Activated naive CD4-positive, alpha-beta T cell treated with anti-CD3 and anti-CD28 coated beads for 36 hours (primary cell): ENCODE data around the gene GNMT. TPM values are rescaled to one million over a fixed set of nuclear protein-coding genes. Genes with fewer than 3 reads are reported as not detected.
A peak's percentile ranks its signal among the peaks of the same experiment; 100 is the strongest.

ENCODE experiments used
- CTCF ChIA-PET: fragments of 350-600 bp; sonication (Branson Sonifier 250); formaldehyde crosslinking; loops from one replicate; lab custom pipeline; 2021; ENCODE audit warnings: antibody characterized with exemption; lab: Charles Lee
- DNase-seq: peaks from one replicate; pipeline ENCODE4 v3.0.0-alpha.2; 2020
- H3K27ac Mint-ChIP-seq: one replicate; pipeline ENCODE4 v1.8.0; 2021; ENCODE audit warnings: mild to moderate bottlenecking, mixed read lengths
- H3K27me3 Mint-ChIP-seq: one replicate; pipeline ENCODE4 v1.8.0; 2021; ENCODE audit warnings: low read depth, mixed read lengths
- H3K36me3 Mint-ChIP-seq: one replicate; pipeline ENCODE4 v1.8.0; 2021; ENCODE audit warnings: low read depth, mixed read lengths
- H3K4me1 Mint-ChIP-seq: one replicate; pipeline ENCODE4 v1.8.0; 2021; ENCODE audit warnings: low read depth, mixed read lengths
- H3K4me3 Mint-ChIP-seq: one replicate; pipeline ENCODE4 v1.8.0; 2021; ENCODE audit warnings: mild to moderate bottlenecking, moderate library complexity, mixed read lengths
- H3K9me3 Mint-ChIP-seq: one replicate; pipeline ENCODE4 v1.8.0; 2021; ENCODE audit warnings: mixed read lengths
- intact Hi-C: fragments of 100-400 bp; cut with micrococcal nuclease; formaldehyde crosslinking; loops from one replicate; pipeline ENCODE4 v1.15.1; 2023
- total RNA-seq, 2 experiments: library from RNA; stranded (reverse); gene quantifications; one replicate each; pipeline ENCODE4 v1.2.3, GENCODE V29; 2021

Gene GNMT
- total RNA-seq, 2 experiments from 2014 or later = not detected

GRCh38 chr6:42968783-42969182 is 8.2 kb downstream of the GNMT start:
- no peaks in the 10 kb centered on the region for H3K9me3 Mint-ChIP-seq
- intact Hi-C loops = no loop called here
- no peak overlapping the region for H3K27ac Mint-ChIP-seq
- CTCF ChIA-PET = no interaction called here
- H3K27me3 Mint-ChIP-seq = no peaks in the 10 kb centered on the region
- H3K4me3 Mint-ChIP-seq = no peak overlapping the region
- no peak for DNase-seq
- H3K4me1 Mint-ChIP-seq = peaks cover 14% of the 10 kb centered on the region
- peaks cover 17% of the 10 kb centered on the region for H3K36me3 Mint-ChIP-seq

- no peaks in the 10 kb centered on the region for H3K27me3 Mint-ChIP-seq
Measured at GRCh38 chr6:42969431-42969830, 8.9 kb downstream of the GNMT start.

GRCh38 chr6:42969934-42970333 is 9.4 kb downstream of the GNMT start:
- intact Hi-C loops = no loop called here
- H3K4me3 Mint-ChIP-seq = no peak overlapping the region
- peaks cover 19% of the 10 kb centered on the region for H3K36me3 Mint-ChIP-seq

More at GRCh38 chr6:42969431-42969830, 8.9 kb downstream of the GNMT start:
- no peak for DNase-seq
- intact Hi-C loops = no loop called here
- peaks cover 17% of the 10 kb centered on the region for H3K4me1 Mint-ChIP-seq
- H3K27ac Mint-ChIP-seq = no peak overlapping the region
- H3K4me3 Mint-ChIP-seq = no peak overlapping the region
- peaks cover 21% of the 10 kb centered on the region for H3K36me3 Mint-ChIP-seq
- CTCF ChIA-PET = interaction anchor here (0.6 kb wide), 1 partner anchor 135 kb away, joined by 3 read pairs; no protein-coding TSS in a partner anchor
- no peaks in the 10 kb centered on the region for H3K9me3 Mint-ChIP-seq

GRCh38 chr6:42970871-42971612 is 10.5 kb downstream of the GNMT start:
- CTCF ChIA-PET = interaction anchor here (1.1 to 1.2 kb wide), 2 partner anchors 39 to 173 kb away, joined by 4 to 5 read pairs; no protein-coding TSS in a partner anchor
- H3K27me3 Mint-ChIP-seq = no peaks in the 10 kb centered on the region
- H3K36me3 Mint-ChIP-seq = peaks cover 14% of the 10 kb centered on the region
- no peaks in the 10 kb centered on the region for H3K9me3 Mint-ChIP-seq
- intact Hi-C loops = no loop called here
- H3K4me3 Mint-ChIP-seq = no peak overlapping the region
- peaks cover 29% of the 10 kb centered on the region for H3K4me1 Mint-ChIP-seq
- H3K27ac Mint-ChIP-seq = peak overlapping the region; percentile 53
- DNase-seq = peak; percentile 44

More at GRCh38 chr6:42969934-42970333, 9.4 kb downstream of the GNMT start:
- H3K27me3 Mint-ChIP-seq = no peaks in the 10 kb centered on the region
- CTCF ChIA-PET = interaction anchor here (0.6 kb wide), 1 partner anchor 135 kb away, joined by 3 read pairs; no protein-coding TSS in a partner anchor
- H3K4me1 Mint-ChIP-seq = peaks cover 21% of the 10 kb centered on the region
- no peak for DNase-seq
- H3K27ac Mint-ChIP-seq = no peak overlapping the region
- H3K9me3 Mint-ChIP-seq = no peaks in the 10 kb centered on the region

- CTCF ChIA-PET = interaction anchor here (0.6 to 1.2 kb wide), 2 partner anchors 39 to 441 kb away, joined by 3 to 4 read pairs; no protein-coding TSS in a partner anchor
- intact Hi-C loops = no loop called here
Measured at GRCh38 chr6:42971746-42972327, 11.3 kb downstream of the GNMT start.

GRCh38 chr6:42973926-42974325 is 13.4 kb downstream of the GNMT start:
- Mint-ChIP-seq H3K27ac (no peak overlapping the region), H3K36me3 (peaks cover 27% of the 10 kb centered on the region), H3K4me1 (peaks cover 47% of the 10 kb centered on the region), H3K27me3 (no peaks in the 10 kb centered on the region), H3K4me3 (no peak overlapping the region), H3K9me3 (no peaks in the 10 kb centered on the region)
- CTCF ChIA-PET = interaction anchor here (0.9 kb wide), 2 partner anchors 81 to 170 kb away, joined by 3 read pairs; no protein-coding TSS in a partner anchor
- intact Hi-C loops = no loop called here
- DNase-seq = no peak

More at GRCh38 chr6:42971746-42972327, 11.3 kb downstream of the GNMT start:
- H3K27me3 Mint-ChIP-seq = no peaks in the 10 kb centered on the region
- H3K36me3 Mint-ChIP-seq = peaks cover 20% of the 10 kb centered on the region
- H3K4me3 Mint-ChIP-seq = no peak overlapping the region
- peaks cover 36% of the 10 kb centered on the region for H3K4me1 Mint-ChIP-seq
- no peak for DNase-seq
- no peak overlapping the region for H3K27ac Mint-ChIP-seq
- no peaks in the 10 kb centered on the region for H3K9me3 Mint-ChIP-seq

GRCh38 chr6:42974919-42975505 is 14.5 kb downstream of the GNMT start:
- Mint-ChIP-seq H3K4me3 (no peak overlapping the region), H3K27me3 (no peaks in the 10 kb centered on the region), H3K4me1 (peaks cover 54% of the 10 kb centered on the region), H3K27ac (peak overlapping the region; percentile 71), H3K36me3 (peaks cover 27% of the 10 kb centered on the region), H3K9me3 (no peaks in the 10 kb centered on the region)
- CTCF ChIA-PET = no interaction called here
- DNase-seq = no peak
- intact Hi-C loops = loop anchor here (5.0 kb wide), 1 partner anchor 542 kb away; the partner anchor contains the start of genes POLR1C and YIPF3

- peak overlapping the region; percentile 87 for H3K4me3 Mint-ChIP-seq
- H3K27me3 Mint-ChIP-seq = no peaks in the 10 kb centered on the region
- H3K27ac Mint-ChIP-seq = peak overlapping the region; percentile 82
- intact Hi-C loops = loop anchor here (2.0 to 5.0 kb wide), 2 partner anchors 232 to 539 kb away; partner anchors contain the start of genes POLR1C, TBCC and YIPF3
- H3K4me1 Mint-ChIP-seq = peaks cover 52% of the 10 kb centered on the region
- H3K9me3 Mint-ChIP-seq = no peaks in the 10 kb centered on the region
- CTCF ChIA-PET = interaction anchor here (0.6 to 2.0 kb wide), 3 partner anchors 14 to 108 kb away, joined by 4 to 6 read pairs (median 4); no protein-coding TSS in a partner anchor
- peaks cover 21% of the 10 kb centered on the region for H3K36me3 Mint-ChIP-seq
- peak; percentile 30 for DNase-seq
Measured at GRCh38 chr6:42978487-42978838, 17.9 kb downstream of the GNMT start.

GRCh38 chr6:42978839-42979522 is 18.4 kb downstream of the GNMT start, which contains the start of gene PEX6:
PEX6 (minus strand) TSS chr6:42979181; CDS start chr6:42979150, 31 bp downstream.
- H3K4me3 Mint-ChIP-seq = peak within 1 kb of the TSS; percentile 95
- intact Hi-C loops = loop anchor here (1.0 to 5.0 kb wide), 8 partner anchors 34 to 538 kb away; partner anchors contain the start of genes CNPY3, CUL7, KLC4 and MEA1
- H3K36me3 Mint-ChIP-seq = peaks cover 16% of the 10 kb centered on the region
- no peaks in the 10 kb centered on the region for H3K27me3 Mint-ChIP-seq
- H3K4me1 Mint-ChIP-seq = peaks cover 53% of the 10 kb centered on the region
- peak; percentile 97 for DNase-seq
- CTCF ChIA-PET = interaction anchor here (1.0 to 2.0 kb wide), 4 partner anchors 14 to 77 kb away, joined by 3 to 6 read pairs (median 4); no protein-coding TSS in a partner anchor
- peak within 1 kb of the TSS; percentile 99 for H3K27ac Mint-ChIP-seq
- H3K9me3 Mint-ChIP-seq = no peaks in the 10 kb centered on the region

GRCh38 chr6:42979523-42980177 is 19.1 kb downstream of the GNMT start:
- CTCF ChIA-PET = interaction anchor here (1.0 to 2.0 kb wide), 6 partner anchors 9 to 78 kb away, joined by 3 to 6 read pairs (median 4); no protein-coding TSS in a partner anchor
- Mint-ChIP-seq H3K9me3 (no peaks in the 10 kb centered on the region), H3K4me1 (peaks cover 52% of the 10 kb centered on the region), H3K27me3 (no peaks in the 10 kb centered on the region), H3K4me3 (peak overlapping the region; percentile 95), H3K36me3 (peaks cover 15% of the 10 kb centered on the region), H3K27ac (peak overlapping the region; percentile 99)
- no peak for DNase-seq
- intact Hi-C loops = loop anchor here (1.0 to 10.0 kb wide), 9 partner anchors 34 to 538 kb away; partner anchors contain the start of genes CNPY3, CUL7, KLC4 and MEA1

GRCh38 chr6:42981836-42982235 is 21.3 kb downstream of the GNMT start:
- no peaks in the 10 kb centered on the region for H3K27me3 Mint-ChIP-seq
- H3K9me3 Mint-ChIP-seq = no peaks in the 10 kb centered on the region
- intact Hi-C loops = loop anchor here (10.0 kb wide), 1 partner anchor 207 kb away; no protein-coding TSS in a partner anchor
- DNase-seq = no peak
- H3K27ac Mint-ChIP-seq = peak overlapping the region; percentile 5
- H3K4me1 Mint-ChIP-seq = peaks cover 53% of the 10 kb centered on the region
- H3K4me3 Mint-ChIP-seq = no peak overlapping the region
- CTCF ChIA-PET = no interaction called here
- H3K36me3 Mint-ChIP-seq = peaks cover 7% of the 10 kb centered on the region
